Heart left ventricle (tissue), 13 donors: ENCODE results near the gene GADD45G.

Source experiments
- POLR2A ChIP-seq, 2 donors: fragments of 450-650 bp; IDR thresholded peaks; one replicate each; pipeline ENCODE4 v1.6.1; 2017; ENCODE audit warnings: antibody characterized with exemption in 2 of 2, mild to moderate bottlenecking in 2 of 2, moderate library complexity in 2 of 2
- TF ChIP-seq, protein P1 (sequence below), 12 donors: fragments of 200-600 bp; sonication (generic) in 4 of 12; IDR thresholded peaks; one replicate each; pipeline versions ENCODE4 v1.5.0 to v1.8.0; 2018 to 2022; ENCODE audit warnings: antibody characterized with exemption in 12 of 12, mild to moderate bottlenecking in 5 of 12
- donor health status: ischemic (EF 13 %, LVEDD 7.1; RV severe dilation, severe dysfunction).
- donor health status: DM: no; HTN: yes; CAD: no.
- donor health status: DM: no; HTN: no; CAD: no.
- donor health status: ischemic (EF 25% LVEDD 6.9; RV normal size, moderate dysfunction).
- donor health status: ischemic (EF 25% LVEDD 5.7; RV mildly dilated, moderate dysfunction).
- donor health status: ischemic (EF 35%, LVEDD 5.7; RV mildly dilated, moderate dysfunction).
- donor health status: nonischemic (EF 11% LVEDD 7.7; RV severe dilation, severe dysfunction).
- donor health status: DM: yes; HTN: yes; CAD: no.
- donor health status: PGD.
- donor health status: ischemic (EF 29% LVEDD 5.4; RV normal size, mild dysfunction).
- donor health status: nonischemic (EF 23%, LVEDD 6.1; RV moderate dilation, normal function).

DNA sequence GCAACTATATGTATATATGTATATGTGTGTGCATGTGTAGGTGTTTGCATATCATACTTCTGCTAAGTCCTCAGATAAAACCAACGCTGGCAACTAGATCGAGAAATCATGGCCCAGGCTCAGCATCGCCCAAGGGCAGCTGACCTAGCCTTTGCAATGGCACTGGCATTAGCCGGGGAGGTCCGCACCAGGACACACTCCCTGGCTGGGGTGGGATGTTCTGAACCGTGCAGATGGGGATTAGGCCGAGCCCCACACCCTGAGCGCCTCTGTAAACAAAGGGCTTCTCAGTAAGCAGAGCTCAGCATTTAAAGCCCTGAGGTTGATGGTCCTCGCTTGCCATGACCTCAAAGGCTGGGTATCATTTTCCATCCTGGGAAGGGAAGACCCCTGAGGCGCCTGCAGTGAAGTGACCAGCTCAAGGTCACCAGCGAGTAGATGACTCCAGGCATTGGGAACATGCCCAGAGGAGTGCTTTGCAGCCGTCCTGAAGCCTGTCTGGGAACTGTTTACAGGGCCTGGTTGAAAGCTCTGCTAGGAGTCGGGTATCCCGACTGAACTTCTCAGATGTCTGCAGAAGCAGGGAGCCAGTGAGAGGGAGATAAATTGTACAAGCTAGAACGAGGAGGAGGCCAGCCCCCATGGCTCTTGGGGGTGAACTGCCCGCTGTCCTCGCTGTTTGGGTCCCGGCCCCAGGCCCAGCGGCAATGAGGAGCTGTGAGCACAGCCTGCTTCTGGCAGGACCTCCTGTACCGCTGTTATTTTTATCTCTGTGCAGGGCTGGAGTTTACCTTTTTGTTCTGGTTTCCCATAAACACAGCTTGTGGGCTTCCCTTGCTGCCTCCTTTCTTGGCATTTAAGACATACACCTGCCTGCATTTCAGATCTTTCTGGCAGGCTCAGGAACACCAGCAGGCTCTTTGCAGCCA lies 18.4 kb downstream of the GADD45G start:
- TF ChIP-seq, protein P1, sequence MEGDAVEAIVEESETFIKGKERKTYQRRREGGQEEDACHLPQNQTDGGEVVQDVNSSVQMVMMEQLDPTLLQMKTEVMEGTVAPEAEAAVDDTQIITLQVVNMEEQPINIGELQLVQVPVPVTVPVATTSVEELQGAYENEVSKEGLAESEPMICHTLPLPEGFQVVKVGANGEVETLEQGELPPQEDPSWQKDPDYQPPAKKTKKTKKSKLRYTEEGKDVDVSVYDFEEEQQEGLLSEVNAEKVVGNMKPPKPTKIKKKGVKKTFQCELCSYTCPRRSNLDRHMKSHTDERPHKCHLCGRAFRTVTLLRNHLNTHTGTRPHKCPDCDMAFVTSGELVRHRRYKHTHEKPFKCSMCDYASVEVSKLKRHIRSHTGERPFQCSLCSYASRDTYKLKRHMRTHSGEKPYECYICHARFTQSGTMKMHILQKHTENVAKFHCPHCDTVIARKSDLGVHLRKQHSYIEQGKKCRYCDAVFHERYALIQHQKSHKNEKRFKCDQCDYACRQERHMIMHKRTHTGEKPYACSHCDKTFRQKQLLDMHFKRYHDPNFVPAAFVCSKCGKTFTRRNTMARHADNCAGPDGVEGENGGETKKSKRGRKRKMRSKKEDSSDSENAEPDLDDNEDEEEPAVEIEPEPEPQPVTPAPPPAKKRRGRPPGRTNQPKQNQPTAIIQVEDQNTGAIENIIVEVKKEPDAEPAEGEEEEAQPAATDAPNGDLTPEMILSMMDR (IDR thresholded peaks at IDR 0.05), result no peak
- no peak for TF ChIP-seq POLR2A (IDR thresholded peaks at IDR 0.05)
